ENCODE results near the gene OR8G5.

DNA sequence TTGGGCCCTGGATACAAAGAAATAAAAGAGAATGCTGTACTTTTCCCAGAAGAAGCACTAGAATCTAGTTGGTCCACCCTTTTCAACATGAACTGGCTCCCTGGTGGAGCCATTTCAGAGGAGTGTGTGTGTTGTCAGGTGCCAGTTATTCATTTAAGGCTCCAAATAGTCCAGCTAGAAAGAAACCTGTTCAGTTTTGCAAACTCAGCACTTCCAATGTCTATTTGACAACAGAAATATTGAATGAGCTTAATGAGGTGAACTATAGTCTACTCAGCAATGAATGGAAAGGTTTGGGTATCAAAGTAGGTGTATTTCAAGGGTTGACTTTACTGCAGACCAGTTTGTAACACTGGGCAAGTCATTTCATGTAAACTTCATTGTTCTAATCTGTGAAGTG, 55.5 kb downstream of the OR8G5 start:
- no peak for TF ChIP-seq POLR2AphosphoS5 (IDR thresholded peaks at IDR 0.05)
- TF ChIP-seq CTCF (IDR thresholded peaks at IDR 0.05), result no peak
- TF ChIP-seq POLR2A (IDR thresholded peaks at IDR 0.05), result no peak
- no peak for TF ChIP-seq EP300 (IDR thresholded peaks at IDR 0.05)
